HEK293T (cell line): ENCODE results near the gene FAM98A.

Experiments used
- CTCF ChIA-PET: fragments of 350-600 bp; formaldehyde crosslinking; extraction: SDS; loops from one replicate; lab custom pipeline; 2021; ENCODE audit warnings: antibody characterized with exemption, inconsistent platforms; lab: Yijun Ruan, JAX
- POLR2A ChIA-PET: fragments of 350-600 bp; formaldehyde crosslinking; extraction: SDS; loops from one replicate; lab custom pipeline; 2020; ENCODE audit warnings: antibody characterized with exemption, inconsistent platforms; lab: Yijun Ruan, JAX
- DNase-seq: peaks from one replicate; pipeline ENCODE4 v3.0.0; 2012; ENCODE audit warnings: mixed read lengths; ENCODE audit errors: extremely low spot score
- ARNT ChIP-seq: fragments of 450-650 bp; IDR thresholded peaks from 2 replicates; pipeline ENCODE4 v1.6.1; 2017; ENCODE audit warnings: mild to moderate bottlenecking
- BHLHE40 ChIP-seq: fragments of 450-650 bp; IDR thresholded peaks from 2 replicates; pipeline ENCODE4 v1.6.1; 2016; ENCODE audit warnings: mild to moderate bottlenecking, moderate library complexity, borderline replicate concordance
- CTBP1 ChIP-seq: fragments of 450-650 bp; IDR thresholded peaks from 2 replicates; pipeline ENCODE4 v1.6.1; 2016; ENCODE audit warnings: borderline replicate concordance
- ELF4 ChIP-seq: fragments of 450-650 bp; IDR thresholded peaks from 2 replicates; pipeline ENCODE4 v1.6.1; 2017; ENCODE audit warnings: antibody characterized with exemption
- FOXA1 ChIP-seq: fragments of 450-650 bp; IDR thresholded peaks from 2 replicates; pipeline ENCODE4 v1.6.1; 2016; ENCODE audit warnings: mild to moderate bottlenecking
- FOXK2 ChIP-seq: fragments of 450-650 bp; IDR thresholded peaks from 2 replicates; pipeline ENCODE4 v1.6.1; 2016; ENCODE audit warnings: mild to moderate bottlenecking
- FOXM1 ChIP-seq: fragments of 450-650 bp; IDR thresholded peaks from 2 replicates; pipeline ENCODE4 v1.6.1; 2017; ENCODE audit warnings: mild to moderate bottlenecking, borderline replicate concordance
- HDGF ChIP-seq: fragments of 450-650 bp; IDR thresholded peaks from 2 replicates; pipeline ENCODE4 v1.6.1; 2017; ENCODE audit warnings: antibody characterized with exemption, borderline replicate concordance
- L3MBTL2 ChIP-seq: fragments of 450-650 bp; conservative IDR thresholded peaks from 2 replicates; pipeline ENCODE4 v1.6.1; 2016; ENCODE audit warnings: mild to moderate bottlenecking
- LEF1 ChIP-seq: fragments of 450-650 bp; IDR thresholded peaks from 2 replicates; pipeline ENCODE4 v1.6.1; 2017; ENCODE audit warnings: mild to moderate bottlenecking, borderline replicate concordance
- NFRKB ChIP-seq: fragments of 450-650 bp; IDR thresholded peaks from 2 replicates; pipeline ENCODE4 v1.6.1; 2016; ENCODE audit warnings: mild to moderate bottlenecking, moderate library complexity
- SP1 ChIP-seq: fragments of 450-650 bp; IDR thresholded peaks from 2 replicates; pipeline ENCODE4 v1.6.1; 2017
- SUZ12 ChIP-seq: fragments of 450-650 bp; IDR thresholded peaks from 2 replicates; pipeline ENCODE4 v1.6.1; 2016; ENCODE audit warnings: mild to moderate bottlenecking
- TARDBP ChIP-seq: fragments of 450-650 bp; IDR thresholded peaks from 2 replicates; pipeline ENCODE4 v1.6.1; 2016
- ZNF384 ChIP-seq: fragments of 450-650 bp; IDR thresholded peaks from 2 replicates; pipeline ENCODE4 v1.6.1; 2016
- TF ChIP-seq, protein P1 (sequence below): fragments of 450-650 bp; IDR thresholded peaks from 2 replicates; pipeline ENCODE4 v1.6.1; 2016

The FAM98A gene

DNA sequence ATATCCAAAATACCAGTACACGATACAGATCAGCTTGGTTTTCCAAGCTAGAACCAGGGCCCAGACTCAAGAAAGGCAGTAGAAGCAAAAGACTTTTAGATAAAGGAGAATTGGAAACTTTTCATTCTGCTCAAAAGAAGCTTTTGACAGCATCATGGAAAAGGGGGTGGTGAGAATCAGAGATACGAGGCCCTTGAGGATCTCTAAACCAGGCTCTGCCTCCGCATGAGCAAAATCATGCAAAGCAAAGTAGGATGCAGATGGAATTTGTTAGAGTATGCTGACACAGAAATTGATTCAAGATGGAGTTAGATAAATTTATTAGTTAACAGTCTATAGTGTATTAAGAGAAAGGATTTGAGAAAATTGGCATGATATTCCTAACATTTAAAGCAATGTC is 39.8 kb downstream of the FAM98A start:
- CTCF ChIA-PET = no interaction called here
- TF ChIP-seq ARNT = no peak
- no peak for DNase-seq
- POLR2A ChIA-PET = no interaction called here

DNA sequence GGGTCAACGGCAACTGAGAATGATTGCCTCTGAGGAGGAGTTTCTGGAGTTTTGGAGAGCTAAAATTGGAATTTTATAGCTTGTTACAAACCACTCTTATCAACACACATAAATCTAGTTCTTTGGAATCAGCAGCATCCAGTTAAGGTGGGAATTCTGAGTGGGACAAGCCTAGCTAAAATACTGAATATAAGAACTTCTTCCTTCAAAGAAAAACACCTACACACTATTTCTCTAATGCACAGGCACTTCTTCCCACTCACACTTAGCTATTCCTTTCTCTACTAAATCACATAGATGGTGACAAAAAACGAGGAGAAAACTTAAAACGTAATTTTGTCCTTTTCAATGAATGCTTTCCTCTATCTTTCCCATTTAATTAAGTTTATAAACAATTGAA is 43.4 kb downstream of the FAM98A start:
- TF ChIP-seq ARNT (no peak), FOXM1 (no peak), CTBP1 (no peak), FOXK2 (no peak), SUZ12 (no peak), L3MBTL2 (no peak), ZNF384 (no peak), TARDBP (no peak), ELF4 (no peak), BHLHE40 (no peak)
- TF ChIP-seq, protein P1, sequence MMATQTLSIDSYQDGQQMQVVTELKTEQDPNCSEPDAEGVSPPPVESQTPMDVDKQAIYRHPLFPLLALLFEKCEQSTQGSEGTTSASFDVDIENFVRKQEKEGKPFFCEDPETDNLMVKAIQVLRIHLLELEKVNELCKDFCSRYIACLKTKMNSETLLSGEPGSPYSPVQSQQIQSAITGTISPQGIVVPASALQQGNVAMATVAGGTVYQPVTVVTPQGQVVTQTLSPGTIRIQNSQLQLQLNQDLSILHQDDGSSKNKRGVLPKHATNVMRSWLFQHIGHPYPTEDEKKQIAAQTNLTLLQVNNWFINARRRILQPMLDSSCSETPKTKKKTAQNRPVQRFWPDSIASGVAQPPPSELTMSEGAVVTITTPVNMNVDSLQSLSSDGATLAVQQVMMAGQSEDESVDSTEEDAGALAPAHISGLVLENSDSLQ = no peak
- ChIA-PET CTCF (no interaction called here), POLR2A (no interaction called here)
- DNase-seq = no peak

DNA sequence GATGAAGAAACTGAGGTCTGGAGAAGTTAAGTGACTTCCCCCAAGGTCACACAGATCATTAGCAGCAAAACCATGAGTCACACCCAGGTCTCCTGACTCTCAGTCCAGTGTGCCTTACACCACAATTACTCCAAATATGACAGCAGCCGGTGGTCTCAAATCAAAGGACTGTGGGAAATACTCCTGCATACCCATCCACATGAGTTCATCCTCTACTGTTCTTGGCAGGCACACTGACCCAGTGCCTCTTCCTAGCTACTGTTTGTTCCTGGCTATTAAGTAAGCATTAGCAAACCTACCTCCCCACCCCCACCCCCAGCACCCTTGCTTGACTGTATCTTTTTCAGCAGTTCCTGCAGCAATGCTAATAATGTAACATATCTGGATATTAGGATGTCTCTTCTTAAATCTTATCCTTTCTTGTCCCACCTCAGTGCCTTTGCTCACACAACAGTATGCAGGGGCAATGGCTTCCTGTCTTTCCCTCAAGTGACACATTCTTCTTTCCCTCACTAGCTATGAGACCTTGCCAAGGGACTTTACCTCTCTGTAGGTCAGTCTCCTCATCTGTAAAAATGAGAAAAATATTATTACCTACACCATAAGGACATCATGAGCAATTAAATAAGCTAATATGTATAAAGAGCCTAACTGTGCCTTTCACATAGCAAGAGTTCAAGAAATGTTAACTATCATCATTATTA is 46.2 kb downstream of the FAM98A start:
- CTCF ChIA-PET = no interaction called here
- no peak for DNase-seq
- TF ChIP-seq ZNF384 = no peak
- TF ChIP-seq, protein P1 = no peak
- TF ChIP-seq SP1 = no peak
- no peak for TF ChIP-seq LEF1
- no peak for TF ChIP-seq L3MBTL2
- no peak for TF ChIP-seq CTBP1
- no peak for TF ChIP-seq TARDBP
- no peak for TF ChIP-seq ELF4
- TF ChIP-seq BHLHE40 = no peak
- TF ChIP-seq HDGF = no peak
- TF ChIP-seq NFRKB = no peak
- TF ChIP-seq ARNT = no peak
- TF ChIP-seq FOXA1 = no peak
- TF ChIP-seq FOXK2 = no peak
- no peak for TF ChIP-seq SUZ12
- POLR2A ChIA-PET = no interaction called here

DNA sequence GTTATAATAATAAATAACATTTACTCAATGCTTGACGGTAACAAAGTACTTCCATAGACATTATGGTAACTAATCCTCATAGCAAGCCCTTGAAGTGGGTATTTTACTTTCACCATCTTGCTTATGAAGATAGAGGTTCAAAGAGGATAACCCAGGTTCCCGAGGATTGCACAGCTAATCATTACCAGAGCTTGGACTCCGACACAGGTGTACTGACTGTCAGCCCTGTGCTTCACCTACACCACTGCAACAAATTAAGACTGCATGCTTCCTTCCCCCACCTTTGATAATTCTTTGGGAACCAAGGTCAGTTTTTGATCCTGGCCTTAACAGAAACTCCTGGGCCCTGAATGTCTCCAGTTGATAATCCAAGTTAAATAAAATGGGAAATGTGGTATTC is 48.9 kb downstream of the FAM98A start:
- CTCF ChIA-PET = no interaction called here
- DNase-seq = no peak
- no peak for TF ChIP-seq NFRKB
- TF ChIP-seq ARNT = no peak
- no peak for TF ChIP-seq ELF4
- no peak for TF ChIP-seq L3MBTL2
- POLR2A ChIA-PET = no interaction called here

DNA sequence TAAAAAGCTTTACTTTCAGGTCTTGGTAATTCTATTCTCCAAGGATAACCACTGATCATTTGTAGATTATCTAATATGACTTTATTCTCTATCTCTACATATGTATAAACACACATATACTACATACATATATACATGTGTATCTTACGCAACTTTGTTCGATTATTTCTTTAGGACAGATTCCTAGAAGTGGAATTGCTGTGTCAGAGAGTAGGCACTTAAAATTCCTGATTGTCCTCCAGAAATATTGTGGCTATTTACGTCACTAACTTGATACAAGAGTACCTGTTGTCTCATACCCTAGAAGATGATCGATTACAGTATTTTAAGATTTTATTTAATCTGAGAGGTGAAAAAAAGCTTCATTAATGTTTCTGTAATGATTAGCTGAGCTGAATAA is 57.9 kb downstream of the FAM98A start:
- ChIA-PET CTCF (no interaction called here), POLR2A (no interaction called here)
- DNase-seq = no peak
- no peak for TF ChIP-seq ZNF384
- TF ChIP-seq CTBP1 = no peak
- no peak for TF ChIP-seq FOXM1
- TF ChIP-seq FOXK2 = no peak
- no peak for TF ChIP-seq LEF1
- no peak for TF ChIP-seq FOXA1
- TF ChIP-seq HDGF = no peak
- no peak for TF ChIP-seq NFRKB
- TF ChIP-seq TARDBP = no peak
- no peak for TF ChIP-seq SP1
- no peak for TF ChIP-seq L3MBTL2
- TF ChIP-seq ARNT = no peak
- no peak for TF ChIP-seq SUZ12
- TF ChIP-seq, protein P1 = no peak

DNA sequence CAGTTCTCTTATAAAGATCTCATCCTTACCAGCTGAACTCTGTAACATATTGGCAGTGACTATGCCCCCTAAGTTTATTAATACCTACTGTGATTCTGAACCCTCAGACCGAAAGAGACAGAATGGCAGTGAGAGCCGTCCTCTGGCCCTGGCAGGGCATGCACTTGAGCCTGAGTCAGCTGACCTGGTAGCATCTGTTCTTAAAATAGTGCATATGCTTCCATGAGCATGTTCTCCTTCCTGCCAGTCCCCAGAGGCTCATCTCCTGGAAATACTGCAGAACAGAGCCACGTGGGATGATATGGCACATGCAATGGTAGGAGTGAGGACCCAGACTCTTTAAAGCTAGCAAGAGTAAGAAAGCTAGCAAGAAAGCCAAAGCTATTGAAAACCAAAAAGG is 63.7 kb downstream of the FAM98A start:
- CTCF ChIA-PET = no interaction called here
- POLR2A ChIA-PET = no interaction called here
- DNase-seq = no peak
- no peak for TF ChIP-seq ARNT
- no peak for TF ChIP-seq FOXA1
- no peak for TF ChIP-seq NFRKB
- TF ChIP-seq SUZ12 = no peak
- TF ChIP-seq, protein P1 = no peak
- no peak for TF ChIP-seq ELF4
- no peak for TF ChIP-seq L3MBTL2
- TF ChIP-seq BHLHE40 = no peak
- TF ChIP-seq LEF1 = no peak
- no peak for TF ChIP-seq FOXM1
- no peak for TF ChIP-seq TARDBP
- TF ChIP-seq CTBP1 = no peak
- no peak for TF ChIP-seq ZNF384
